22Rv1 (cell line): ENCODE results near the gene GLCE.

Experiments
- H3K27ac ChIP-seq: fragments of 450-650 bp; 2 replicates; pipeline ENCODE4 v1.5.1; 2017
- CTCF ChIP-seq: fragments of 450-650 bp; IDR thresholded peaks from 2 replicates; pipeline ENCODE4 v1.5.1; 2017; ENCODE audit warnings: mild to moderate bottlenecking
- ZFX ChIP-seq: fragments of 450-650 bp; IDR thresholded peaks from 2 replicates; pipeline ENCODE4 v1.6.1; 2017; ENCODE audit warnings: antibody characterized with exemption, borderline replicate concordance

The GLCE gene

GRCh38 chr15:69275074-69275670 lies 114.7 kb downstream of the GLCE start:
- no peak overlapping the region for H3K27ac ChIP-seq
- TF ChIP-seq CTCF, result no peak
- no peak for TF ChIP-seq ZFX

- no peak overlapping the region for H3K27ac ChIP-seq
- no peak for TF ChIP-seq CTCF
- no peak for TF ChIP-seq ZFX
Measured at GRCh38 chr15:69275933-69276560, 115.6 kb downstream of the GLCE start.

GRCh38 chr15:69277316-69277715 lies 116.9 kb downstream of the GLCE start:
- TF ChIP-seq CTCF (no peak), ZFX (no peak)
- no peak overlapping the region for H3K27ac ChIP-seq

GRCh38 chr15:69279636-69280035 lies 119.2 kb downstream of the GLCE start:
- H3K27ac ChIP-seq, result no peak overlapping the region
- TF ChIP-seq ZFX, result no peak
- no peak for TF ChIP-seq CTCF

GRCh38 chr15:69280783-69281182 lies 120.3 kb downstream of the GLCE start:
- TF ChIP-seq ZFX (no peak), CTCF (no peak)
- no peak overlapping the region for H3K27ac ChIP-seq

- no peak for TF ChIP-seq CTCF
- TF ChIP-seq ZFX, result no peak
- no peak overlapping the region for H3K27ac ChIP-seq
Measured at GRCh38 chr15:69282104-69282743, 121.8 kb downstream of the GLCE start.

- TF ChIP-seq ZFX (no peak), CTCF (no peak)
- no peak overlapping the region for H3K27ac ChIP-seq
Measured at GRCh38 chr15:69285834-69286233, 125.4 kb downstream of the GLCE start.
